Gastrocnemius medialis (tissue), 4 donors: Measurements from ENCODE around the gene PPRC1.

ENCODE experiments used
- CTCF ChIP-seq, 5 experiments: fragments of 450-650 bp in 3 of 5; fragments of 200-600 bp in 2 of 5; sonication (generic) in 2 of 5; IDR thresholded peaks in 4 of 5; conservative IDR thresholded peaks in 1 of 5; 1 replicate in 4 of 5; 2 replicates in 1 of 5; pipeline ENCODE4 v1.5.1; 2016 to 2019; ENCODE audit warnings: antibody characterized with exemption in 5 of 5, mild to moderate bottlenecking in 3 of 5, moderate library complexity in 3 of 5
- POLR2A ChIP-seq, 2 donors: fragments of 450-650 bp; IDR thresholded peaks; one replicate each; pipeline ENCODE4 v1.6.1; 2017; ENCODE audit warnings: antibody characterized with exemption in 2 of 2, mild to moderate bottlenecking in 2 of 2, moderate library complexity in 2 of 2

- TF ChIP-seq CTCF (IDR thresholded peaks at IDR 0.05 in 4 of 5, conservative IDR thresholded peaks at IDR 0.05 in 1 of 5) (no peak), POLR2A (IDR thresholded peaks at IDR 0.05) (no peak)
Measured at GRCh38 chr10:102188298-102188940, 55.6 kb downstream of the PPRC1 start.
